ENCODE measurements around the gene MOSMO.

Gene MOSMO

DNA sequence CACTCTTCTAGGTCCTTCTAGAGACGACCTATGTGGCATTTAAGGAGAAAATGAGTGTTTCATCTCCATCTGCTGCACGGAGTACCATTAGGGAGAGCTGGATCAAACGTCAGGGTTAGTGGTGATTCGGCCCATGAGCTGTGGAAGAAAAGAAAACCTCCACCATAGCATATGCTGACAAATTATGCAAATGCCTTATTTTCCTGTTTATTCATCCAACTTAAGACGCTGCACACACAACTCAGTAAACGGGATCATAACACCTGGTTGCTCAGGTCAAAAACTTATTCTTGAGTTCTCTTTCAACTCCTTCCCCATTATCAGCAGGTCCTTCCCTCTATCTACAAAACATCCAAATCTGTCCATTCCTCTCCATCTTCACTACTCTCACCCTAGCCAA lies 1.3 kb upstream of the MOSMO start:
- no peak for TF ChIP-seq EZH2 (IDR thresholded peaks at IDR 0.05; ENCODE audit: borderline replicate concordance, low read depth, low read length, severe bottlenecking)
- TF ChIP-seq, protein P1, sequence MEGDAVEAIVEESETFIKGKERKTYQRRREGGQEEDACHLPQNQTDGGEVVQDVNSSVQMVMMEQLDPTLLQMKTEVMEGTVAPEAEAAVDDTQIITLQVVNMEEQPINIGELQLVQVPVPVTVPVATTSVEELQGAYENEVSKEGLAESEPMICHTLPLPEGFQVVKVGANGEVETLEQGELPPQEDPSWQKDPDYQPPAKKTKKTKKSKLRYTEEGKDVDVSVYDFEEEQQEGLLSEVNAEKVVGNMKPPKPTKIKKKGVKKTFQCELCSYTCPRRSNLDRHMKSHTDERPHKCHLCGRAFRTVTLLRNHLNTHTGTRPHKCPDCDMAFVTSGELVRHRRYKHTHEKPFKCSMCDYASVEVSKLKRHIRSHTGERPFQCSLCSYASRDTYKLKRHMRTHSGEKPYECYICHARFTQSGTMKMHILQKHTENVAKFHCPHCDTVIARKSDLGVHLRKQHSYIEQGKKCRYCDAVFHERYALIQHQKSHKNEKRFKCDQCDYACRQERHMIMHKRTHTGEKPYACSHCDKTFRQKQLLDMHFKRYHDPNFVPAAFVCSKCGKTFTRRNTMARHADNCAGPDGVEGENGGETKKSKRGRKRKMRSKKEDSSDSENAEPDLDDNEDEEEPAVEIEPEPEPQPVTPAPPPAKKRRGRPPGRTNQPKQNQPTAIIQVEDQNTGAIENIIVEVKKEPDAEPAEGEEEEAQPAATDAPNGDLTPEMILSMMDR (IDR thresholded peaks at IDR 0.05; ENCODE audit: borderline replicate concordance, extremely low read depth, low read length, poor library complexity, severe bottlenecking) = no peak
- Histone ChIP-seq H3K4me3 (ENCODE audit: low read depth in 1 of 2, low read length in 2 of 2) (peak overlapping the region in 1 of 2 experiments; percentile 85; a peak in 1 of 4 replicates), H3K4me2 (ENCODE audit: insufficient read depth, low read length) (peak overlapping the region; percentile 92), H3K27ac (ENCODE audit: low read length) (no peak overlapping the region), H3K9me3 (ENCODE audit: insufficient read depth, low read length, severe bottlenecking) (no peaks in the 10 kb centered on the region), H3K79me2 (ENCODE audit: insufficient read depth, low read length) (peaks cover 31% of the 10 kb centered on the region), H3K36me3 (ENCODE audit: insufficient read depth, low read length) (no peaks in the 10 kb centered on the region; the same call in 1 of the 2 replicates), H3K27me3 (ENCODE audit: insufficient read depth, low read length, poor library complexity) (no peaks in the 10 kb centered on the region), H2AFZ (ENCODE audit: low read depth, low read length) (peak overlapping the region; percentile 98; the same call in 1 of the 2 replicates), H4K20me1 (ENCODE audit: insufficient read depth, low read length) (peaks cover 11% of the 10 kb centered on the region; the same call in 1 of the 2 replicates), H3K4me1 (ENCODE audit: insufficient read depth, low read length) (peaks cover 29% of the 10 kb centered on the region), H3K9ac (ENCODE audit: low read depth, low read length) (no peak overlapping the region)
- no peak for ATAC-seq (ENCODE audit: insufficient read depth, low read depth)
- DNase-seq = no peak

DNA sequence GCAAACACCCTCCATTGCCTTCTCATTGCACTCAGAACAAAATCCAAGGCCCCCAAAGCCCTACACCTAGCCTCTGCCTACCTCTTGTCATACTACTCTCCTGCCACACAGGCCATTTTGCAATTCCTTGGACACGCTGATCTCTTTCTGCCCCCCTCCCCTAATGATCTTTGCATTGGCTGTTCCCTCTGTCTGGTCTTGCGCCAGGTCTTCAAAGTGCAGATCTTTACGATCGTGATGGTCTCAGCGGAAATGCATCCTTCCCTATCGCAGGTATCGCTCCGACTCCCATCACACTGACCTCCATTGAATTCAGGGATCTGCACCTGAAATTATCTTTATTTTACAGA lies 777 bp upstream of the MOSMO start:
- ATAC-seq (ENCODE audit: insufficient read depth, low read depth) (no peak), DNase-seq (no peak)
- TF ChIP-seq, protein P1 (IDR thresholded peaks at IDR 0.05; ENCODE audit: borderline replicate concordance, extremely low read depth, low read length, poor library complexity, severe bottlenecking) = no peak
- TF ChIP-seq EZH2 (IDR thresholded peaks at IDR 0.05; ENCODE audit: borderline replicate concordance, low read depth, low read length, severe bottlenecking) = no peak
- peak overlapping the region; percentile 85 to 87; a peak in 3 of 4 replicates for H3K4me3 ChIP-seq (ENCODE audit: low read depth in 1 of 2, low read length in 2 of 2)
- peak overlapping the region; percentile 98 for H2AFZ ChIP-seq (ENCODE audit: low read depth, low read length)
- peaks cover 11% of the 10 kb centered on the region; the same call in 1 of the 2 replicates for H4K20me1 ChIP-seq (ENCODE audit: insufficient read depth, low read length)
- H3K9ac ChIP-seq (ENCODE audit: low read depth, low read length) = peak overlapping the region; percentile 93
- no peak overlapping the region for H3K27ac ChIP-seq (ENCODE audit: low read length)
- H3K9me3 ChIP-seq (ENCODE audit: insufficient read depth, low read length, severe bottlenecking) = no peaks in the 10 kb centered on the region
- peaks cover 29% of the 10 kb centered on the region for H3K4me1 ChIP-seq (ENCODE audit: insufficient read depth, low read length)
- peak overlapping the region; percentile 92 for H3K4me2 ChIP-seq (ENCODE audit: insufficient read depth, low read length)
- H3K36me3 ChIP-seq (ENCODE audit: insufficient read depth, low read length) = no peaks in the 10 kb centered on the region; the same call in 1 of the 2 replicates
- H3K27me3 ChIP-seq (ENCODE audit: insufficient read depth, low read length, poor library complexity) = no peaks in the 10 kb centered on the region
- H3K79me2 ChIP-seq (ENCODE audit: insufficient read depth, low read length) = peaks cover 35% of the 10 kb centered on the region

DNA sequence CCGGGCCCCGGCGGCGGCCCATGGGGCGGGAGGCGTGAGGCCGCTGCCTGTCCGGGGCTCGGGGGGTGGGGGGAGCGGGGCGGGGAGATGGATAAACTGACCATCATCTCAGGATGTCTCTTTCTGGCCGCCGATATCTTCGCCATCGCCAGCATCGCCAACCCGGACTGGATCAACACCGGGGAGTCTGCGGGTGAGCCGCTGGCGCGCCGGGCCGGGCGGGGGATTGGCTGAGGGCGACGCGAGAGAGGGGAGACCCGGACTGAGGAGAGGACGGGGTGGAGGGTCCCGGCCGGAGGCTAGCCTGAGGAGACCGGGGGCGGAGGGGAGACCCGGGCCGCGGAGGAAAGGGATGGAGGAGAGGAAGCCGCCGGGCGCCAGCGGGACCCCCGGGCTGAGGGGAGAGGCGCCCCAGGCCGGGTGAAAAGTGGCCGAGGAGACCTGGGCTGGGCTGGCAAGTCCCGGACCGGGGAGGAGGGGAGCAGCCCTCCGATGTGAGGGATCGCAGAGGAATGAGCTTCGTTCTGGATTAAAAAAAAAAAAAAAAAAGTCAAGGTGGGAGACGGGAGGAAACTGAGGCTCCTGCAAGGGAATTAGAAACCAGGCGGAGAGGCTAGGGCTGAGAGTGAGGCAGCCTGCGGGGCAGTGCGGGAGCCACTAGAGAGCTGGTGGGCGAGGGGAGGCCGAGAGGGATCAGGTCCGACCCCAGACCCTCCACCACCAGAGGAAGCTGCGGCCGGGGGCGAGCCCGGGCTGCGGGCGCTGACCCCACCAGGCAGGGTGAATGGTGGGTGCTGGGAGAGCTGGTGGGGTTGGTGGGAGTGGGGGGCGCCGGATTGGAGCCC lies 526 bp downstream of the MOSMO start:
- peak overlapping the region; percentile 43; the same call in 1 of the 2 replicates for H3K27ac ChIP-seq (ENCODE audit: low read length)

More for the DNA sequence above, 526 bp downstream of the MOSMO start:
- Histone ChIP-seq H4K20me1 (ENCODE audit: insufficient read depth, low read length) (peaks cover 11% of the 10 kb centered on the region; the same call in 1 of the 2 replicates), H3K4me1 (ENCODE audit: insufficient read depth, low read length) (peaks cover 29% of the 10 kb centered on the region), H3K4me2 (ENCODE audit: insufficient read depth, low read length) (peak overlapping the region; percentile 91), H2AFZ (ENCODE audit: low read depth, low read length) (peak overlapping the region; percentile 80), H3K27me3 (ENCODE audit: insufficient read depth, low read length, poor library complexity) (no peaks in the 10 kb centered on the region), H3K79me2 (ENCODE audit: insufficient read depth, low read length) (peaks cover 47% of the 10 kb centered on the region), H3K9me3 (ENCODE audit: insufficient read depth, low read length, severe bottlenecking) (no peaks in the 10 kb centered on the region), H3K4me3 (ENCODE audit: low read depth in 1 of 2, low read length in 2 of 2) (peak overlapping the region; percentile 83 to 85), H3K9ac (ENCODE audit: low read depth, low read length) (peak overlapping the region; percentile 93), H3K36me3 (ENCODE audit: insufficient read depth, low read length) (no peaks in the 10 kb centered on the region; the same call in 1 of the 2 replicates)
- TF ChIP-seq, protein P1 (IDR thresholded peaks at IDR 0.05; ENCODE audit: borderline replicate concordance, extremely low read depth, low read length, poor library complexity, severe bottlenecking) = no peak
- no peak for TF ChIP-seq EZH2 (IDR thresholded peaks at IDR 0.05; ENCODE audit: borderline replicate concordance, low read depth, low read length, severe bottlenecking)
- peak; percentile 27 for DNase-seq
- ATAC-seq (ENCODE audit: insufficient read depth, low read depth) = peak; percentile 43

All from DND-41 (cell line).